Measurements from ENCODE around the gene ATP1A3. TPM values are rescaled to one million over a fixed set of nuclear protein-coding genes. Genes with fewer than 3 reads are reported as not detected.

Gene ATP1A3
- total RNA-seq, 2 donors from 2014 or later = 0.69 to 1.0 TPM

DNA sequence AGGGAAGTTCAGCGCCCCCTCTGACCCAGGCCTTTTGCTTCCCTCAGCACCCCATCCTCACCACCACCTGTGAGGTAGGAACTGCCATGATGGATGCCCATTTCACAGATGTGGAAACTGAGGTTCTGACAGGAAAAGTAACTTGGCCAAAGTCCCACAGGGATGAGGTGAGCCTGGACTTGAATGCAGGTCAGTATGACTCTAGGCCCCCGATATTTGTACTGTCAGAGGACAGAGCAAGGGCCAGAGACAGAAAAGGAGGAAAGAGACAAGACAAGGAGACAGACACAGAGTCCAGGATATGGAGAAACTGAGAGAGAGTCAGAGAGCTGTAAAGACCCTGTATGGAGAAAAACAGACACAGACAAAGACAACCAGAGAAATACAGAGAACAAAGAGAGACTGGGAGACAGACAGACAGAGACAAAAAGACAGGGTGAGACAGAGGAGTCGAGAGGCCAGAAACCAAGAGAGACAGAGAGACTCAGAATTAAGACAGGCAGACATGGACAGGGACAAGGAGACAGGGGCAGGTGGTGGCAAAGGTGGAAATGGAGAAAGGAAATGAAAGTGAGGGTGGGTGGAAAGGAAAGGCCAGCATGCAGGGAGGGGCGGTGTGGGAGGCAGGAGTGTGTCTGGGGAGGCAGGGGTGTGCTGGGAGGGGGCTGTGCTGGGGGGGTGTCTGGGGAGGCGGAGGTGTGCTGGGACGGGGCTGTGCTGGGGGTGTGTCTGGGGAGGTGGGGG lies 70.8 kb downstream of the ATP1A3 start:
- no peaks in the 10 kb centered on the region for H3K36me3 Mint-ChIP-seq (ENCODE audit: low read depth)
- H3K4me1 Mint-ChIP-seq = peaks cover 11% of the 10 kb centered on the region
- Histone ChIP-seq H3K9ac (ENCODE audit: extremely low read depth, low read length, poor library complexity, severe bottlenecking) (no peak overlapping the region), H3K4me1 (ENCODE audit: control insufficient read depth, insufficient read depth, low read length) (no peaks in the 10 kb centered on the region), H3K9me3 (ENCODE audit: control insufficient read depth, low read length) (no peaks in the 10 kb centered on the region), H3K27ac (ENCODE audit: low read depth, low read length) (no peak overlapping the region), H3K36me3 (ENCODE audit: control insufficient read depth, insufficient read depth, low read length) (no peaks in the 10 kb centered on the region), H3K27me3 (ENCODE audit: control insufficient read depth, insufficient read depth, low read length, poor library complexity, severe bottlenecking) (peaks cover 98% of the 10 kb centered on the region), H3K4me3 (ENCODE audit: low read length) (no peak overlapping the region)
- no peak overlapping the region for H3K27ac Mint-ChIP-seq
- no peak for DNase-seq
- H3K9me3 Mint-ChIP-seq = no peaks in the 10 kb centered on the region
- no peak overlapping the region for H3K4me3 Mint-ChIP-seq
- WGBS, 2 experiments (ENCODE audit: insufficient coverage in 1 of 2, insufficient read length in 1 of 2) = 58 to 64% methylated on average over 2 to 4 of the region's 6 CpGs
- no peak for TF ChIP-seq CTCF (conservative IDR thresholded peaks at IDR 0.05)
- H3K27me3 Mint-ChIP-seq (ENCODE audit: insufficient read depth) = peaks cover 19% of the 10 kb centered on the region

GRCh38 chr19:41922585-41922984 lies 71.4 kb downstream of the ATP1A3 start:
- Mint-ChIP-seq H3K4me3 (no peak overlapping the region), H3K27me3 (ENCODE audit: insufficient read depth) (peaks cover 15% of the 10 kb centered on the region), H3K9me3 (no peaks in the 10 kb centered on the region), H3K4me1 (peaks cover 11% of the 10 kb centered on the region), H3K36me3 (ENCODE audit: low read depth) (no peaks in the 10 kb centered on the region), H3K27ac (no peak overlapping the region)
- Histone ChIP-seq H3K4me1 (ENCODE audit: control insufficient read depth, insufficient read depth, low read length) (no peaks in the 10 kb centered on the region), H3K36me3 (ENCODE audit: control insufficient read depth, insufficient read depth, low read length) (no peaks in the 10 kb centered on the region), H3K4me3 (ENCODE audit: low read length) (no peak overlapping the region), H3K9me3 (ENCODE audit: control insufficient read depth, low read length) (no peaks in the 10 kb centered on the region), H3K9ac (ENCODE audit: extremely low read depth, low read length, poor library complexity, severe bottlenecking) (no peak overlapping the region), H3K27ac (ENCODE audit: low read depth, low read length) (no peak overlapping the region), H3K27me3 (ENCODE audit: control insufficient read depth, insufficient read depth, low read length, poor library complexity, severe bottlenecking) (peaks cover 98% of the 10 kb centered on the region)
- WGBS, 2 experiments (ENCODE audit: insufficient coverage in 1 of 2, insufficient read length in 1 of 2) = 11 to 46% methylated on average over 8 to 18 of the region's 18 CpGs
- TF ChIP-seq CTCF (conservative IDR thresholded peaks at IDR 0.05) = no peak
- DNase-seq = no peak

DNA sequence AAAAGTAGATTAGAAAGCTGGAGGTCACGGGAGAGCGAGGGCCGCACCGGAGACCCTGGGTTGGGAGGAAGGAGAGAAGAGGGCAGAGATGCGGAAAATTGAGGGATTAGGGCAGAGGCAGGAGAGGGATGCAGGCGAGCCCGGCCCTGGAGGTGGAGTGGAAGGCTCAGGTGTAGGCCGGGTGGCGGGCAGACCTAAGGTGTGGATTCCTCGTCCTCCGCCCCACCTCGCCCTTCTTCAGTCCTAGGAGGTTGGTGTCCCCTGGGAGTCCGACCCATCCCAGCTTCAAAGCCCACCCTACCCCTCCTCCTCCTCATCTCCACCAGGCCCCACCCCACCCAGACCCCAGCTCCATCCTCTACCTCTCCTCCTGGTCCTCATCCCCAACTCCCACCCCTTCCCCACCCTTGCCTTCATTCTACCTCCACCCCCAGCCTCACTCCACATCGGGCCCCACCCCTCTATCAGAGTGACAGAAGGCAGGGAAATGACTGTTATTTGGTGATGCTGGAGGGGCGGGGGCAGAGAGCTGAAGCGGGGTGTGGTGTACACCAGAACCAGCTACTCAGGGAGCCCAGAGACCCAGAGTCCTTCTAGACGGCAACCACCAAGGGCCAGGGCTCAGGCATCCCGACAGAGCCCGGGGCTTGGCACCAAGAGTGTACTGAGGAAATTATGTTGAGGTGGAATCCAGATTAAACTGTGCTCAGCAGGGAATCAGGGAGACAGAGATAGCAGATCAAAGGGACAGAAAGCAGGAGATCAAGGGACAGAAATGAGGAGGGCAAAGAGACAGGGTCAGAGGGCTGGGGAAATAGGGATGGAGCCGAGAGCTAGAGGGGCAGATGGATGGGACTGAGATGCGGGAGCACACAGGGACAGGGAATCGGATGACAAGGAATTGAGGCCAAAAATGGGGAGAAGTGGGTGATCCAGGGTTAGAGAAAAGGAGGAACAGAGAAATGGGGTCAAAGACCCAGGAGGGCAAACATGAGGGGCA lies 72.2 kb downstream of the ATP1A3 start:
- Histone ChIP-seq H3K27me3 (ENCODE audit: control insufficient read depth, insufficient read depth, low read length, poor library complexity, severe bottlenecking) (peaks cover 98% of the 10 kb centered on the region), H3K9ac (ENCODE audit: extremely low read depth, low read length, poor library complexity, severe bottlenecking) (no peak overlapping the region), H3K27ac (ENCODE audit: low read depth, low read length) (no peak overlapping the region), H3K4me1 (ENCODE audit: control insufficient read depth, insufficient read depth, low read length) (no peaks in the 10 kb centered on the region), H3K9me3 (ENCODE audit: control insufficient read depth, low read length) (no peaks in the 10 kb centered on the region), H3K4me3 (ENCODE audit: low read length) (no peak overlapping the region), H3K36me3 (ENCODE audit: control insufficient read depth, insufficient read depth, low read length) (no peaks in the 10 kb centered on the region)
- DNase-seq = peak; percentile 47
- H3K36me3 Mint-ChIP-seq (ENCODE audit: low read depth) = no peaks in the 10 kb centered on the region
- H3K4me1 Mint-ChIP-seq = peaks cover 11% of the 10 kb centered on the region
- no peak overlapping the region for H3K4me3 Mint-ChIP-seq
- H3K9me3 Mint-ChIP-seq = no peaks in the 10 kb centered on the region
- no peak for TF ChIP-seq CTCF (conservative IDR thresholded peaks at IDR 0.05)
- no peak overlapping the region for H3K27ac Mint-ChIP-seq
- WGBS, 2 experiments (ENCODE audit: insufficient coverage in 1 of 2, insufficient read length in 1 of 2) = 4 to 25% methylated on average over 8 to 21 of the region's 22 CpGs
- peaks cover 15% of the 10 kb centered on the region for H3K27me3 Mint-ChIP-seq (ENCODE audit: insufficient read depth)
